ENCODE data around the gene NOTCH2NLA.
"Not testable (repeated sequence)": the region's sequence is repeated elsewhere in the genome, so short reads cannot be mapped to it uniquely, and the experiment has no call there.

DNA sequence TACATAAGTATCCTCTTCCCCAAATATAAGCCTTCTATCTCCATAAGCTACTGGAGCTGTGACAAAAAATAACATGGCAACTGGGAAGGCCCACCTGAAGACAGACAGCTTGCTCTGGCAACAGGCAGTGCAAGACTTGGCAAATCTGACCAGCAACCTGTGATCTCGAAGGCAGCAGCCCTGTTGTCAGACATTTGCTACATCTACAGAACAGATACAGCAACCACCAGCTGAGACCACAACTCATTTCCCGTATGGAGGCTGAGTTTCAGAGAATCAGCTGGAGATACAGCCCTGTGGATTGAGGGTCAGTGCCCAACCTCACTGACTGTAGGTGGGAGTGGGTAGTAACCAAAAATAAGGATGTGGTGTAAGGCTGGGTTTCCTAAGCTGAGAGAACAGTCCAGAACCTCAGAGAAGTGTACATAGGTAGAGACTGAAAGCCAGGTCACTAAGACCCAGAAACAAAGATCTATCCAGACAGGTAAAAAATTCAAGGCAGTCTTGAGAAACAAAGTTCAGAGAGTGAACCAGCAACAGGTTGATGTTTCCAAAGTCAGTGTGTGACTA is 37.4 kb upstream of the NOTCH2NLA start:
- TF ChIP-seq, protein P1, sequence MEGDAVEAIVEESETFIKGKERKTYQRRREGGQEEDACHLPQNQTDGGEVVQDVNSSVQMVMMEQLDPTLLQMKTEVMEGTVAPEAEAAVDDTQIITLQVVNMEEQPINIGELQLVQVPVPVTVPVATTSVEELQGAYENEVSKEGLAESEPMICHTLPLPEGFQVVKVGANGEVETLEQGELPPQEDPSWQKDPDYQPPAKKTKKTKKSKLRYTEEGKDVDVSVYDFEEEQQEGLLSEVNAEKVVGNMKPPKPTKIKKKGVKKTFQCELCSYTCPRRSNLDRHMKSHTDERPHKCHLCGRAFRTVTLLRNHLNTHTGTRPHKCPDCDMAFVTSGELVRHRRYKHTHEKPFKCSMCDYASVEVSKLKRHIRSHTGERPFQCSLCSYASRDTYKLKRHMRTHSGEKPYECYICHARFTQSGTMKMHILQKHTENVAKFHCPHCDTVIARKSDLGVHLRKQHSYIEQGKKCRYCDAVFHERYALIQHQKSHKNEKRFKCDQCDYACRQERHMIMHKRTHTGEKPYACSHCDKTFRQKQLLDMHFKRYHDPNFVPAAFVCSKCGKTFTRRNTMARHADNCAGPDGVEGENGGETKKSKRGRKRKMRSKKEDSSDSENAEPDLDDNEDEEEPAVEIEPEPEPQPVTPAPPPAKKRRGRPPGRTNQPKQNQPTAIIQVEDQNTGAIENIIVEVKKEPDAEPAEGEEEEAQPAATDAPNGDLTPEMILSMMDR (IDR thresholded peaks at IDR 0.05; ENCODE audit: insufficient read depth, low read length): not testable (repeated sequence)
- not testable (repeated sequence) for TF ChIP-seq SPI1 (IDR thresholded peaks at IDR 0.05; ENCODE audit: borderline replicate concordance, low read depth); POLR2AphosphoS5 (IDR thresholded peaks at IDR 0.05; ENCODE audit: low read depth)
